RWPE2 (cell line): ENCODE measurements around the gene CFP.

Source experiments
- ATAC-seq: fragments of 200-7000 bp; cut with Tn5 transposase; 3 replicates; pipeline ENCODE4 v1.9.1; 2021; ENCODE audit warnings: low read depth
- DNase-seq: peaks from one replicate; pipeline ENCODE4 v3.0.0-alpha.2; 2020; ENCODE audit warnings: low spot score
- H3K27ac ChIP-seq: fragments of 450-650 bp; 2 replicates; pipeline ENCODE4 v1.5.1; 2017; ENCODE audit warnings: mild to moderate bottlenecking; ENCODE audit not compliant: poor library complexity, severe bottlenecking
- H3K27me3 ChIP-seq: fragments of 250-450 bp; sonication (Bioruptor Pico); 2 replicates; pipeline ENCODE4 v1.5.1; 2021; ENCODE audit warnings: mild to moderate bottlenecking, moderate library complexity; ENCODE audit not compliant: insufficient read depth, poor library complexity, severe bottlenecking
- H3K36me3 ChIP-seq: fragments of 250-450 bp; sonication (Bioruptor Pico); 2 replicates; pipeline ENCODE4 v1.5.1; 2020; ENCODE audit warnings: low read depth, mild to moderate bottlenecking, moderate library complexity
- H3K4me1 ChIP-seq: fragments of 250-450 bp; sonication (Bioruptor Pico); 2 replicates; pipeline ENCODE4 v1.5.1; 2021; ENCODE audit warnings: mild to moderate bottlenecking, moderate library complexity; ENCODE audit not compliant: insufficient read depth, poor library complexity, severe bottlenecking
- H3K4me3 ChIP-seq: fragments of 250-450 bp; sonication (Bioruptor Pico); 2 replicates; pipeline ENCODE4 v1.5.1; 2021; ENCODE audit warnings: mild to moderate bottlenecking, moderate library complexity; ENCODE audit not compliant: severe bottlenecking
- H3K9me3 ChIP-seq: fragments of 250-450 bp; sonication (Bioruptor Pico); 2 replicates; pipeline ENCODE4 v1.5.1; 2021; ENCODE audit warnings: mild to moderate bottlenecking, moderate library complexity; ENCODE audit not compliant: severe bottlenecking
- TF ChIP-seq, protein P1 (sequence below): fragments of 450-650 bp; IDR thresholded peaks from one replicate; pipeline ENCODE4 v1.5.1; 2017; ENCODE audit warnings: mild to moderate bottlenecking, moderate library complexity; ENCODE audit not compliant: poor library complexity, severe bottlenecking

CFP gene

DNA sequence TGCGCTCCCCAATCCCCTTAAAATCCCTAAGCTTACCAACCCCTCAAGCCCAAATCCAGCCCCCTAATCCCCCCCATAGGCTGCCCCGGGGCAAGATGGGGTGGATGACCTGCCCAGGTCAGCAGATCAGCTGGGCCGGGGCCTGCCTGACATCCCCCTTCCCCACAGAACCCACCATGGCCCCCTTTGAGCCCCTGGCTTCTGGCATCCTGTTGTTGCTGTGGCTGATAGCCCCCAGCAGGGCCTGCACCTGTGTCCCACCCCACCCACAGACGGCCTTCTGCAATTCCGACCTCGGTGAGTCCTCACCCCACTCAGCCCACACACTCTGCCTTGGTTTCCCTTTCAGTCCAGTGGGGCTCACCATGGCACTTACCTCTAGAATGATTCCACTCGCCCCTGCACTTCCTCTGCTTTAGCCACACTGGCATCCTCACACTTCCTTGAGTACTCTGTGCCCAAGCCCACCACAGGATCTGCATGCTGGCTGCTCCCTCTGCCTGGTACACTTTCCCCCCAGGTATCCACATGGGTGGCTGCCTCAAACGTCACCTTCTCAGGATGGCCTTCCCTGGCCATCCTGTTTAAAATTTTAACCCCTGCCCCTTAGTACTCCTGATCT is 46.4 kb downstream of the CFP start:
- H3K4me1 ChIP-seq = peaks cover 8% of the 10 kb centered on the region
- ATAC-seq (no peak), DNase-seq (no peak)
- peak overlapping the region; percentile 85 for H3K4me3 ChIP-seq
- H3K36me3 ChIP-seq = peaks cover 9% of the 10 kb centered on the region
- TF ChIP-seq, protein P1, sequence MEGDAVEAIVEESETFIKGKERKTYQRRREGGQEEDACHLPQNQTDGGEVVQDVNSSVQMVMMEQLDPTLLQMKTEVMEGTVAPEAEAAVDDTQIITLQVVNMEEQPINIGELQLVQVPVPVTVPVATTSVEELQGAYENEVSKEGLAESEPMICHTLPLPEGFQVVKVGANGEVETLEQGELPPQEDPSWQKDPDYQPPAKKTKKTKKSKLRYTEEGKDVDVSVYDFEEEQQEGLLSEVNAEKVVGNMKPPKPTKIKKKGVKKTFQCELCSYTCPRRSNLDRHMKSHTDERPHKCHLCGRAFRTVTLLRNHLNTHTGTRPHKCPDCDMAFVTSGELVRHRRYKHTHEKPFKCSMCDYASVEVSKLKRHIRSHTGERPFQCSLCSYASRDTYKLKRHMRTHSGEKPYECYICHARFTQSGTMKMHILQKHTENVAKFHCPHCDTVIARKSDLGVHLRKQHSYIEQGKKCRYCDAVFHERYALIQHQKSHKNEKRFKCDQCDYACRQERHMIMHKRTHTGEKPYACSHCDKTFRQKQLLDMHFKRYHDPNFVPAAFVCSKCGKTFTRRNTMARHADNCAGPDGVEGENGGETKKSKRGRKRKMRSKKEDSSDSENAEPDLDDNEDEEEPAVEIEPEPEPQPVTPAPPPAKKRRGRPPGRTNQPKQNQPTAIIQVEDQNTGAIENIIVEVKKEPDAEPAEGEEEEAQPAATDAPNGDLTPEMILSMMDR = no peak
- no peaks in the 10 kb centered on the region for H3K9me3 ChIP-seq
- H3K27me3 ChIP-seq = no peaks in the 10 kb centered on the region
- H3K27ac ChIP-seq = peak overlapping the region; percentile 56

DNA sequence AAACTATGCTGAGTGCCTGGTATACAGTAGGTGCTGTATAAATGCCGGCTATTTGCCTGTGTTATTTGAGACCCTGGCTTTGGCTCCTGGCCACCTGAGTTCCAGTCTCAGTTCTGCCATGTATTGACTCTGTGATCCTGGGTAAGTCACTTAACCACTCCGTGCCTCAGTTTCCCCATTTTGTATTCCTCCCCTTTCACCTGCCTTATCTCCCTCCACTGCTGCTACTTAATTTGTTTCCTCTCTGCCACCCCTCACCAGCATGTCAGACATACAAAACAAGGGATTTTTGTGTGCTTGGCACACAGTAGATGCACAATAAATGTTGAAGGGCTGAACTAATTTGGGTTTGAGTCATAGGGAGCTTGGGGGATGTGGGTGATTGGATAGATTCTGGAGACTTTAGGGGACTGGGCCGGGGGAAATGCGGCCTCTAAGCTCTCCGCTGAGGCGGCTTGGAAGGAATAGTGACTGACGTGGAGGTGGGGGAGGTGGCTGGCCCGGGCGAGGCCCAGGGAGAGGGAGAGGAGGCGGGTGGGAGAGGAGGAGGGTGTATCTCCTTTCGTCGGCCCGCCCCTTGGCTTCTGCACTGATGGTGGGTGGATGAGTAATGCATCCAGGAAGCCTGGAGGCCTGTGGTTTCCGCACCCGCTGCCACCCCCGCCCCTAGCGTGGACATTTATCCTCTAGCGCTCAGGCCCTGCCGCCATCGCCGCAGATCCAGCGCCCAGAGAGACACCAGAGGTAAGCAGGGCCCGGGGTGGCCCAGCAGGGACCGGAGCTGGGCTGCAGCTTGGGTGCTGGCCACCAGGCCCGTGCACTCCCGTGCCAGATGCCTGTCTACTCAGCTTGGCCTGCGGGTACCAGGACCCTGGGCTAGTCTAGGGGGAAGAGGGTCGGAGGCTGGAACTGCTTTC is 47.7 kb downstream of the CFP start, which contains the start of gene TIMP1:
TSS of gene TIMP1 (plus strand) at position 706 of the 917 bp plus-strand sequence. CDS start 980 bp downstream, outside the sequence.
- peak within 1 kb of the TSS; percentile 85 for H3K4me3 ChIP-seq
- peaks cover 9% of the 10 kb centered on the region for H3K36me3 ChIP-seq
- DNase-seq = peak; percentile 92
- TF ChIP-seq, protein P1 = no peak
- H3K4me1 ChIP-seq = peaks cover 8% of the 10 kb centered on the region
- H3K9me3 ChIP-seq = no peaks in the 10 kb centered on the region
- no peaks in the 10 kb centered on the region for H3K27me3 ChIP-seq
- peak; percentile 92 for ATAC-seq
- peak within 1 kb of the TSS; percentile 56 for H3K27ac ChIP-seq

DNA sequence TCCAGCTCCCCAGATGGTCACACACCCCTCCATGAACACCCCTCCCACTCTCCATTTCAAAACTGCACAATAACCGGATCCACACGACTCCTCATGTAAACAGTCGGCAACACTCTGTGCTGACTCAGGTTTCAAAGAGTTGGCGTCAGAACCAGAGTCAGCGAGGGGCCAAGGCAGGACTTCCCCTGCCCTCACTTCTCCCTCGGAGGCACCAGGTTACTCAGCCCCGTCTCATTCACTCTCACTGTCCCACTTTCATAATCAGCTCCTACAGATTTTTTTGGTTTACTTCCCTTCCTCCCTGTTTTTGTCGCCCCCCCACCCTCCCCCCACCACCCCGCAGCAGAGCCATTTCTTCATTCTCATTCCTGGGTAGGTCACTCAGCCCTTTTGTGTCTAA is 50.2 kb downstream of the CFP start:
- no peaks in the 10 kb centered on the region for H3K9me3 ChIP-seq
- DNase-seq (no peak), ATAC-seq (peak; percentile 61)
- H3K4me3 ChIP-seq = no peak overlapping the region
- TF ChIP-seq, protein P1 = no peak
- no peaks in the 10 kb centered on the region for H3K27me3 ChIP-seq
- H3K4me1 ChIP-seq = peaks cover 8% of the 10 kb centered on the region
- H3K36me3 ChIP-seq = peaks cover 4% of the 10 kb centered on the region; the same call in 1 of the 2 replicates
- peak overlapping the region; percentile 35 for H3K27ac ChIP-seq

DNA sequence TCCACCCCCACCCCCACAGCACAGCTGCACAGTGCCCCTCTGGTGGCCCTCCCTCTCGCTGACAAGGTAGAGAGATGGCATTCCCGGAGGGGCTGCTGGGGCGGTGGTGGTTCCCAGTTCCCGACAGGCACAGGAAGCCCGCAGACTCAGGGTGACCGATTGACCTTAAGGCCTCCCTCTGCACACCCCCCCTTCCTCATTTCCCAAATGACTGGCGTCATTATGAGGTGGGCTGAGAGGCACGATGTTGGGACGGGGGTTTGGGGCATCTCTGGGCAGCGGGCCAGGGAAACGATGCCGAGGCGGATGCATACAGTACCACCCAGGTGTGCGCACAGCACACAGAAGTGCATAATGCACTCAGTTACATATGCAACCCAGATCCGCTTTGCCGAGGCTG is 51.0 kb downstream of the CFP start:
- Histone ChIP-seq H3K4me1 (peaks cover 8% of the 10 kb centered on the region), H3K9me3 (no peaks in the 10 kb centered on the region), H3K4me3 (no peak overlapping the region), H3K27ac (no peak overlapping the region), H3K27me3 (no peaks in the 10 kb centered on the region), H3K36me3 (no peaks in the 10 kb centered on the region)
- no peak for DNase-seq
- TF ChIP-seq, protein P1 = no peak
- ATAC-seq = no peak
